H1 (cell line): ENCODE data around the gene GRIN2B. TPM values are rescaled to one million over a fixed set of nuclear protein-coding genes. Genes with fewer than 3 reads are reported as not detected.

Experiments
- CTCF ChIA-PET: fragments of 300-600 bp; sonication (Branson Sonifier 250); formaldehyde crosslinking; loops from one replicate; lab custom pipeline; 2021; ENCODE audit not compliant: partially characterized antibody; lab: Charles Lee
- POLR2A ChIA-PET: fragments of 300-600 bp; sonication (Branson Sonifier 250); formaldehyde crosslinking; loops from one replicate; lab custom pipeline; 2021; ENCODE audit warnings: inconsistent platforms; ENCODE audit not compliant: partially characterized antibody; lab: Charles Lee
- DNase-seq, 2 experiments: peaks; one replicate each; pipeline versions ENCODE4 v3.0.0 to v3.0.0-alpha.2; 2010 to 2022; ENCODE audit warnings: low spot score in 2 of 2, low read depth in 1 of 2, mixed read lengths in 1 of 2
- FAIRE-seq: peaks from 2 replicates; lab custom pipeline; 2011; peaks lifted over from hg19 to GRCh38; lab: Jason Lieb, UNC
- H2AFZ ChIP-seq: 2 replicates; pipeline ENCODE4 v1.8.1; 2012; ENCODE audit warnings: low read length, inconsistent platforms
- H2AK5ac ChIP-seq: 2 replicates; pipeline ENCODE4 v1.6.1; 2013; ENCODE audit warnings: low read depth, low read length
- H2BK120ac ChIP-seq: replicated peaks from 2 replicates; pipeline ENCODE3; 2013; ENCODE audit warnings: low read depth, low read length, inconsistent platforms
- H2BK12ac ChIP-seq: 2 replicates; pipeline ENCODE4 v1.6.1; 2013; ENCODE audit warnings: low read depth, low read length
- H2BK15ac ChIP-seq: 2 replicates; pipeline ENCODE4 v1.6.1; 2013; ENCODE audit warnings: low read length
- H2BK20ac ChIP-seq: 2 replicates; pipeline ENCODE4 v1.6.1; 2013; ENCODE audit warnings: low read length
- H2BK5ac ChIP-seq: 2 replicates; pipeline ENCODE4 v1.6.1; 2013; ENCODE audit warnings: low read depth, low read length
- H3K14ac ChIP-seq: 2 replicates; pipeline ENCODE4 v1.6.1; 2013; ENCODE audit warnings: inconsistent platforms; ENCODE audit not compliant: insufficient read length
- H3K18ac ChIP-seq: 2 replicates; pipeline ENCODE4 v1.6.1; 2013; ENCODE audit warnings: low read length; ENCODE audit errors: extremely low read depth
- H3K23ac ChIP-seq: 2 replicates; pipeline ENCODE4 v1.6.1; 2013; ENCODE audit warnings: inconsistent platforms; ENCODE audit not compliant: insufficient read length
- H3K23me2 ChIP-seq: 2 replicates; pipeline ENCODE4 v1.6.1; 2013; ENCODE audit warnings: low read depth, low read length
- H3K27ac ChIP-seq: 2 replicates; pipeline ENCODE4 v1.6.1; 2011; ENCODE audit warnings: low read depth, low read length, inconsistent platforms
- H3K27me3 ChIP-seq, 4 experiments: replicated peaks in 1 of 4; 1 replicate in 1 of 4; 2 replicates in 3 of 4; pipeline versions ENCODE4 v1.6.1 to v1.8.1; 2011 to 2013; ENCODE audit warnings: low read length in 3 of 4, mild to moderate bottlenecking in 3 of 4, inconsistent platforms in 2 of 4, mixed read lengths in 2 of 4, moderate library complexity in 1 of 4; ENCODE audit not compliant: control insufficient read depth in 3 of 4, insufficient read depth in 3 of 4; ENCODE audit errors: extremely low read depth in 1 of 4
- H3K36me3 ChIP-seq, 4 experiments: 2 replicates each; pipeline versions ENCODE4 v1.6.1 to v1.8.1; 2011 to 2013; ENCODE audit warnings: mild to moderate bottlenecking in 4 of 4, low read length in 3 of 4, moderate library complexity in 2 of 4, control low read depth in 1 of 4, inconsistent platforms in 1 of 4; ENCODE audit not compliant: insufficient read depth in 4 of 4, control insufficient read depth in 2 of 4
- H3K4ac ChIP-seq: replicated peaks from 2 replicates; pipeline ENCODE3; 2013; ENCODE audit warnings: low read length, low read depth, mixed read lengths, inconsistent platforms; ENCODE audit not compliant: insufficient read length
- H3K4me1 ChIP-seq, 4 experiments: replicated peaks in 1 of 4; 1 replicate in 1 of 4; 2 replicates in 3 of 4; pipeline versions ENCODE4 v1.6.1 to v1.8.1; 2011 to 2013; ENCODE audit warnings: low read length in 3 of 4, inconsistent platforms in 2 of 4, mixed read lengths in 1 of 4; ENCODE audit not compliant: insufficient read depth in 4 of 4, control insufficient read depth in 3 of 4
- H3K4me2 ChIP-seq, 2 experiments: 2 replicates each; pipeline versions ENCODE4 v1.6.1 to v1.8.1; 2011 to 2013; ENCODE audit warnings: low read depth in 2 of 2, low read length in 2 of 2, control low read depth in 1 of 2, inconsistent platforms in 1 of 2, mild to moderate bottlenecking in 1 of 2; ENCODE audit not compliant: insufficient read depth in 1 of 2
- H3K4me3 ChIP-seq, 4 experiments: fragments of 200-600, 300-600 bp in 1 of 4; sonication (generic), shearing (Covaris generic), sonication (Bioruptor Twin) in 1 of 4; 2 replicates each; pipeline versions ENCODE4 v1.5.1 to v1.8.1; 2011 to 2016; ENCODE audit warnings: low read length in 4 of 4, low read depth in 3 of 4, control low read depth in 2 of 4, inconsistent platforms in 2 of 4, mild to moderate bottlenecking in 2 of 4, mixed read lengths in 1 of 4, moderate library complexity in 1 of 4; ENCODE audit not compliant: insufficient read depth in 2 of 4; ENCODE audit errors: extremely low read depth in 1 of 4
- H3K56ac ChIP-seq: replicated peaks from 2 replicates; pipeline ENCODE3; 2013; ENCODE audit warnings: low read depth, mild to moderate bottlenecking, mixed read lengths, low read length, inconsistent platforms; ENCODE audit not compliant: insufficient read length
- H3K79me1 ChIP-seq: 2 replicates; pipeline ENCODE4 v1.6.1; 2013; ENCODE audit warnings: low read depth, low read length, control low read depth
- H3K79me2 ChIP-seq, 2 experiments: 2 replicates each; pipeline versions ENCODE4 v1.6.1 to v1.8.1; 2012 to 2013; ENCODE audit warnings: low read length in 2 of 2, mild to moderate bottlenecking in 2 of 2, inconsistent platforms in 1 of 2; ENCODE audit not compliant: insufficient read depth in 2 of 2, control insufficient read depth in 1 of 2
- H3K9ac ChIP-seq, 4 experiments: replicated peaks in 1 of 4; 1 replicate in 1 of 4; 2 replicates in 3 of 4; pipeline versions ENCODE4 v1.6.1 to v1.8.1; 2011 to 2013; ENCODE audit warnings: low read depth in 3 of 4, low read length in 3 of 4, control low read depth in 2 of 4, mild to moderate bottlenecking in 2 of 4, moderate library complexity in 2 of 4, inconsistent platforms in 1 of 4; ENCODE audit errors: extremely low read depth in 1 of 4
- H3K9me3 ChIP-seq, 2 experiments: 2 replicates each; pipeline versions ENCODE4 v1.6.1 to v1.8.1; 2012 to 2013; ENCODE audit warnings: mild to moderate bottlenecking in 2 of 2, moderate library complexity in 2 of 2, control low read depth in 1 of 2, inconsistent platforms in 1 of 2, low read depth in 1 of 2, low read length in 1 of 2, mixed read lengths in 1 of 2; ENCODE audit not compliant: insufficient read depth in 2 of 2
- H4K20me1 ChIP-seq, 2 experiments: replicated peaks in 1 of 2; 2 replicates each; pipeline versions ENCODE3 to v1.8.1; 2011 to 2013; ENCODE audit warnings: inconsistent platforms in 2 of 2, low read length in 2 of 2, mild to moderate bottlenecking in 1 of 2; ENCODE audit not compliant: insufficient read depth in 2 of 2, control insufficient read depth in 1 of 2
- H4K5ac ChIP-seq: 2 replicates; pipeline ENCODE4 v1.6.1; 2013; ENCODE audit warnings: low read length, low read depth, mixed read lengths, inconsistent platforms; ENCODE audit not compliant: insufficient read length
- H4K8ac ChIP-seq: 2 replicates; pipeline ENCODE4 v1.8.0; 2013; ENCODE audit warnings: mild to moderate bottlenecking, moderate library complexity, low read length, inconsistent platforms; ENCODE audit not compliant: insufficient read depth; ENCODE audit errors: extremely low read depth
- H4K91ac ChIP-seq: replicated peaks from 2 replicates; pipeline ENCODE3; 2013; ENCODE audit warnings: low read length, mixed read lengths, inconsistent platforms; ENCODE audit not compliant: insufficient read length
- CHD2 ChIP-seq: IDR thresholded peaks from 2 replicates; pipeline ENCODE4 v1.6.1; 2012; ENCODE audit warnings: low read length, improper control_type of control experiment
- TAF7 ChIP-seq: optimal IDR thresholded peaks from 2 replicates; pipeline ENCODE3; 2011; ENCODE audit warnings: low read depth, mild to moderate bottlenecking, inconsistent platforms, low read length, moderate library complexity, borderline replicate concordance
- WGBS, 2 experiments: shearing (Covaris generic) in 1 of 2; methylation state at CpG; one replicate each; pipeline versions ENCODE4 v1.1.6 to v1.1.7; 2013 to 2015; ENCODE audit warnings: low lambda C conversion rate in 2 of 2, mixed read lengths in 2 of 2, inconsistent platforms in 1 of 2, low coverage in 1 of 2, missing lambda C conversion rate in 1 of 2; ENCODE audit not compliant: insufficient replicate concordance in 2 of 2, insufficient coverage in 1 of 2, insufficient read length in 1 of 2; ENCODE audit errors: extremely low coverage in 1 of 2, missing lambda C conversion rate in 1 of 2; 5-methylcytosine and 5-hydroxymethylcytosine counted together
- polyA plus RNA-seq, 7 experiments: library from polyadenylated mRNA; depleted of rRNA in 3 of 7; stranded (reverse) in 5 of 7; unstranded in 2 of 7; fragments of >200 nt in 5 of 7; fragments of 200-250 nt in 2 of 7; gene quantifications; 1 replicate in 5 of 7; 2 replicates in 1 of 7; 4 replicates in 1 of 7; pipeline versions ENCODE4 v1.2.1 to v1.2.3, GENCODE V29; 2011 to 2013; ENCODE audit warnings: missing spikeins in 2 of 7, mixed read lengths in 2 of 7
- total RNA-seq: library from RNA; stranded (reverse); fragmentation: NEBNext Ultra II Directional; extraction: Animal tissue kit (Norgen Biotek cat#: 25700); gene quantifications from 2 replicates; pipeline ENCODE4 v1.2.1, GENCODE V29; 2021
- TF ChIP-seq, protein P1 (sequence below): IDR thresholded peaks from 2 replicates; pipeline ENCODE4 v1.6.1; 2011; ENCODE audit warnings: low read depth, mild to moderate bottlenecking, low read length; ENCODE audit not compliant: insufficient read depth

The GRIN2B gene
- total and polyA plus RNA-seq, 2 of the 8 experiments (the other 6 are each of a cell fraction or from before 2014, with no cell fraction given) = 0.68 to 3.2 TPM

DNA sequence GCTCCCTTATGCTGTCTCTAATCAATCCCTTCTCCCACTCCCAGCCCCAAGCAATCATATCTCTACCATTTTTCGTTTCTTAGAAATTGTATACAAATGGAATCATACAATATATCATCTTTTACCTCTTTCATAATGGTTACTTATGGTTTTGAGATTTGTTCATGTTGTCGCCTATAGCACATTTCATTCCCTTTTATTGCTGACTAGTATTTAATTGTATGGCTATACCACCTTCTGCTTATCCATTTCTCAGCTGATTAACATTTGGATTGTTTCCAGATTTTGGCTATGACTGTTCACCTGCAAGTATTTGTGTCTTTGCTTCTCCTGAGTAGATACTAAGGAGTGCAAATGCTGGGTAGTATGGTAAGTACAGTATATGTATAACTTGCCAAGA, 36.7 kb upstream of the GRIN2B start:
- DNase-seq (no peak), FAIRE-seq (no peak)
- no peaks in the 10 kb centered on the region for H3K9me3 ChIP-seq
- no peak overlapping the region for H2BK20ac ChIP-seq
- H3K4me1 ChIP-seq = no peaks in the 10 kb centered on the region
- H4K5ac ChIP-seq = no peak overlapping the region
- H3K4me3 ChIP-seq = no peak overlapping the region
- H2AFZ ChIP-seq = no peak overlapping the region
- H4K20me1 ChIP-seq = no peaks in the 10 kb centered on the region
- no peak overlapping the region for H3K9ac ChIP-seq
- 90% methylated on average over 2 of the region's 2 CpGs; no CpG with 5 or more reads in 1 of the 2 experiments for WGBS, 2 experiments
- no peak overlapping the region for H4K91ac ChIP-seq
- H3K18ac ChIP-seq = no peak overlapping the region
- H3K14ac ChIP-seq = no peak overlapping the region
- no peak overlapping the region for H3K27ac ChIP-seq
- no peak overlapping the region for H3K4ac ChIP-seq
- no peak overlapping the region for H2BK12ac ChIP-seq
- no peak overlapping the region for H3K23ac ChIP-seq
- no peak overlapping the region for H2BK15ac ChIP-seq
- ChIA-PET POLR2A (no interaction called here), CTCF (no interaction called here)
- no peaks in the 10 kb centered on the region; the same call in 1 of the 2 replicates for H3K79me1 ChIP-seq
- no peaks in the 10 kb centered on the region for H3K36me3 ChIP-seq
- no peak overlapping the region for H4K8ac ChIP-seq
- no peak overlapping the region for H2BK5ac ChIP-seq
- no peak overlapping the region for H2BK120ac ChIP-seq
- no peak overlapping the region for H2AK5ac ChIP-seq
- H3K56ac ChIP-seq = no peak overlapping the region
- TF ChIP-seq, protein P1, sequence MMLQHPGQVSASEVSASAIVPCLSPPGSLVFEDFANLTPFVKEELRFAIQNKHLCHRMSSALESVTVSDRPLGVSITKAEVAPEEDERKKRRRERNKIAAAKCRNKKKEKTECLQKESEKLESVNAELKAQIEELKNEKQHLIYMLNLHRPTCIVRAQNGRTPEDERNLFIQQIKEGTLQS = no peak
- TF ChIP-seq TAF7 (no peak), CHD2 (no peak)
- H3K4me2 ChIP-seq = no peak overlapping the region
- no peaks in the 10 kb centered on the region for H3K27me3 ChIP-seq
- H3K79me2 ChIP-seq = no peaks in the 10 kb centered on the region
- no peaks in the 10 kb centered on the region for H3K23me2 ChIP-seq
